GM12878 (cell line): ENCODE results near the gene SERP1. TPM values are rescaled to one million over a fixed set of nuclear protein-coding genes. Genes with fewer than 3 reads are reported as not detected.

ENCODE experiments used
- BRCA1 ChIP-seq: IDR thresholded peaks from 2 replicates; pipeline ENCODE4 v1.6.1; 2011; ENCODE audit warnings: low read depth, low read length, improper control_type of control experiment
- NBN ChIP-seq: fragments of 450-650 bp; IDR thresholded peaks from 2 replicates; pipeline ENCODE4 v1.6.1; 2016
- POLR2AphosphoS5 ChIP-seq: IDR thresholded peaks from 2 replicates; pipeline ENCODE4 v1.6.1; 2011; ENCODE audit warnings: mild to moderate bottlenecking, low read length, inconsistent platforms
- RB1 ChIP-seq: fragments of 450-650 bp; formaldehyde crosslinking; IDR thresholded peaks from 2 replicates; pipeline ENCODE4 v1.6.1; 2017; ENCODE audit warnings: mild to moderate bottlenecking, borderline replicate concordance
- TCF7 ChIP-seq: IDR thresholded peaks from 2 replicates; pipeline ENCODE4 v1.6.1; 2014; ENCODE audit warnings: antibody characterized with exemption, borderline replicate concordance
- ZNF207 ChIP-seq: fragments of 450-650 bp; IDR thresholded peaks from 2 replicates; pipeline ENCODE4 v1.6.1; 2014; ENCODE audit warnings: antibody characterized with exemption, mild to moderate bottlenecking, borderline replicate concordance
- polyA plus RNA-seq, 11 experiments: library from polyadenylated mRNA; depleted of rRNA in 4 of 11; unstranded in 6 of 11; stranded (reverse) in 5 of 11; fragments of >200 nt; fragmentation: Nextera tagmentation in 4 of 11; fragmentation: Illumina TruSeq in 1 of 11; extraction: Ambion mirVana in 4 of 11; extraction: Trizol in 1 of 11; gene quantifications; 1 replicate in 1 of 11; 2 replicates in 10 of 11; pipeline versions ENCODE4 v1.2.1 to v1.2.3, GENCODE V29; 2011 to 2016; ENCODE audit warnings: inconsistent platforms in 2 of 11, missing spikeins in 2 of 11, low read depth in 1 of 11
- total RNA-seq, 4 experiments: library from RNA; depleted of rRNA in 3 of 4; stranded (reverse); fragments of >200 nt in 3 of 4; fragmentation: Illumina TruSeq in 1 of 4; extraction: Trizol in 1 of 4; gene quantifications; 2 replicates each; pipeline versions ENCODE4 v1.2.1 to v1.2.3, GENCODE V29; 2013 to 2021
- TF ChIP-seq, protein P1 (sequence below): fragments of 450-650 bp; IDR thresholded peaks from 2 replicates; pipeline ENCODE4 v1.6.1; 2016; ENCODE audit warnings: mild to moderate bottlenecking, moderate library complexity, borderline replicate concordance
- TF ChIP-seq, protein P2 (sequence below): fragments of 450-650 bp; formaldehyde crosslinking; IDR thresholded peaks from 2 replicates; pipeline ENCODE4 v1.4.0; 2020; ENCODE audit warnings: mild to moderate bottlenecking, moderate library complexity
- TF ChIP-seq, protein P3 (sequence below): fragments of 450-650 bp; formaldehyde crosslinking; IDR thresholded peaks from 2 replicates; pipeline ENCODE4 v1.4.0; 2022; ENCODE audit warnings: mild to moderate bottlenecking, moderate library complexity
- TF ChIP-seq, protein P4 (sequence below): fragments of 450-650 bp; IDR thresholded peaks from 2 replicates; pipeline ENCODE4 v1.6.1; 2017; ENCODE audit warnings: borderline replicate concordance

SERP1 gene
- total and polyA plus RNA-seq, 10 of the 15 experiments (the other 5 are each of a cell fraction or from before 2014, with no cell fraction given): 31.1 to 242 (median 87.0) TPM

DNA sequence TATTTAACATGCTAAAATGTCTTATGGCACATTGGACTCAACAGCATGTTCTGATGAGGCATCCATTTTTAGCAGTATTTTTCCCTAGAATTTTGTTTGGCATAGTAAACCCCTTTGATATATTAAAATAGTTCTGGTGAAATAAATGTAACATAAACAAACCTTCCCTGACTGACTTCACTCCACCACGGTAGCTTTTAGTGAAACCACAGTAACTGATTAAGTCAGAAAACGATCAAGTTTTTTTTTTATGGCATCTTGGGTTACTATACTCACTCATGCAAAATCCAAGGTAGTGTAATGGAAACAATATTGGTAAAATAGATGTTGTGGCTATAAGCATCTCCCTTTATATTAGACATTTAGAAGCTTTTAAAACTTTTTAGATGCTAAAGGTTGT is 2.8 kb downstream of the SERP1 start (continued):
- TF ChIP-seq, protein P1, sequence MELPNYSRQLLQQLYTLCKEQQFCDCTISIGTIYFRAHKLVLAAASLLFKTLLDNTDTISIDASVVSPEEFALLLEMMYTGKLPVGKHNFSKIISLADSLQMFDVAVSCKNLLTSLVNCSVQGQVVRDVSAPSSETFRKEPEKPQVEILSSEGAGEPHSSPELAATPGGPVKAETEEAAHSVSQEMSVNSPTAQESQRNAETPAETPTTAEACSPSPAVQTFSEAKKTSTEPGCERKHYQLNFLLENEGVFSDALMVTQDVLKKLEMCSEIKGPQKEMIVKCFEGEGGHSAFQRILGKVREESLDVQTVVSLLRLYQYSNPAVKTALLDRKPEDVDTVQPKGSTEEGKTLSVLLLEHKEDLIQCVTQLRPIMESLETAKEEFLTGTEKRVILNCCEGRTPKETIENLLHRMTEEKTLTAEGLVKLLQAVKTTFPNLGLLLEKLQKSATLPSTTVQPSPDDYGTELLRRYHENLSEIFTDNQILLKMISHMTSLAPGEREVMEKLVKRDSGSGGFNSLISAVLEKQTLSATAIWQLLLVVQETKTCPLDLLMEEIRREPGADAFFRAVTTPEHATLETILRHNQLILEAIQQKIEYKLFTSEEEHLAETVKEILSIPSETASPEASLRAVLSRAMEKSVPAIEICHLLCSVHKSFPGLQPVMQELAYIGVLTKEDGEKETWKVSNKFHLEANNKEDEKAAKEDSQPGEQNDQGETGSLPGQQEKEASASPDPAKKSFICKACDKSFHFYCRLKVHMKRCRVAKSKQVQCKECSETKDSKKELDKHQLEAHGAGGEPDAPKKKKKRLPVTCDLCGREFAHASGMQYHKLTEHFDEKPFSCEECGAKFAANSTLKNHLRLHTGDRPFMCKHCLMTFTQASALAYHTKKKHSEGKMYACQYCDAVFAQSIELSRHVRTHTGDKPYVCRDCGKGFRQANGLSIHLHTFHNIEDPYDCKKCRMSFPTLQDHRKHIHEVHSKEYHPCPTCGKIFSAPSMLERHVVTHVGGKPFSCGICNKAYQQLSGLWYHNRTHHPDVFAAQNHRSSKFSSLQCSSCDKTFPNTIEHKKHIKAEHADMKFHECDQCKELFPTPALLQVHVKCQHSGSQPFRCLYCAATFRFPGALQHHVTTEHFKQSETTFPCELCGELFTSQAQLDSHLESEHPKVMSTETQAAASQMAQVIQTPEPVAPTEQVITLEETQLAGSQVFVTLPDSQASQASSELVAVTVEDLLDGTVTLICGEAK: no peak
- TF ChIP-seq BRCA1 (no peak), TCF7 (no peak), RB1 (no peak), ZNF207 (no peak), NBN (no peak), POLR2AphosphoS5 (no peak)
- TF ChIP-seq, protein P2, sequence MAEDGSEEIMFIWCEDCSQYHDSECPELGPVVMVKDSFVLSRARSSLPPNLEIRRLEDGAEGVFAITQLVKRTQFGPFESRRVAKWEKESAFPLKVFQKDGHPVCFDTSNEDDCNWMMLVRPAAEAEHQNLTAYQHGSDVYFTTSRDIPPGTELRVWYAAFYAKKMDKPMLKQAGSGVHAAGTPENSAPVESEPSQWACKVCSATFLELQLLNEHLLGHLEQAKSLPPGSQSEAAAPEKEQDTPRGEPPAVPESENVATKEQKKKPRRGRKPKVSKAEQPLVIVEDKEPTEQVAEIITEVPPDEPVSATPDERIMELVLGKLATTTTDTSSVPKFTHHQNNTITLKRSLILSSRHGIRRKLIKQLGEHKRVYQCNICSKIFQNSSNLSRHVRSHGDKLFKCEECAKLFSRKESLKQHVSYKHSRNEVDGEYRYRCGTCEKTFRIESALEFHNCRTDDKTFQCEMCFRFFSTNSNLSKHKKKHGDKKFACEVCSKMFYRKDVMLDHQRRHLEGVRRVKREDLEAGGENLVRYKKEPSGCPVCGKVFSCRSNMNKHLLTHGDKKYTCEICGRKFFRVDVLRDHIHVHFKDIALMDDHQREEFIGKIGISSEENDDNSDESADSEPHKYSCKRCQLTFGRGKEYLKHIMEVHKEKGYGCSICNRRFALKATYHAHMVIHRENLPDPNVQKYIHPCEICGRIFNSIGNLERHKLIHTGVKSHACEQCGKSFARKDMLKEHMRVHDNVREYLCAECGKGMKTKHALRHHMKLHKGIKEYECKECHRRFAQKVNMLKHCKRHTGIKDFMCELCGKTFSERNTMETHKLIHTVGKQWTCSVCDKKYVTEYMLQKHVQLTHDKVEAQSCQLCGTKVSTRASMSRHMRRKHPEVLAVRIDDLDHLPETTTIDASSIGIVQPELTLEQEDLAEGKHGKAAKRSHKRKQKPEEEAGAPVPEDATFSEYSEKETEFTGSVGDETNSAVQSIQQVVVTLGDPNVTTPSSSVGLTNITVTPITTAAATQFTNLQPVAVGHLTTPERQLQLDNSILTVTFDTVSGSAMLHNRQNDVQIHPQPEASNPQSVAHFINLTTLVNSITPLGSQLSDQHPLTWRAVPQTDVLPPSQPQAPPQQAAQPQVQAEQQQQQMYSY (CRISPR knock-in tag): no peak
- TF ChIP-seq, protein P3, sequence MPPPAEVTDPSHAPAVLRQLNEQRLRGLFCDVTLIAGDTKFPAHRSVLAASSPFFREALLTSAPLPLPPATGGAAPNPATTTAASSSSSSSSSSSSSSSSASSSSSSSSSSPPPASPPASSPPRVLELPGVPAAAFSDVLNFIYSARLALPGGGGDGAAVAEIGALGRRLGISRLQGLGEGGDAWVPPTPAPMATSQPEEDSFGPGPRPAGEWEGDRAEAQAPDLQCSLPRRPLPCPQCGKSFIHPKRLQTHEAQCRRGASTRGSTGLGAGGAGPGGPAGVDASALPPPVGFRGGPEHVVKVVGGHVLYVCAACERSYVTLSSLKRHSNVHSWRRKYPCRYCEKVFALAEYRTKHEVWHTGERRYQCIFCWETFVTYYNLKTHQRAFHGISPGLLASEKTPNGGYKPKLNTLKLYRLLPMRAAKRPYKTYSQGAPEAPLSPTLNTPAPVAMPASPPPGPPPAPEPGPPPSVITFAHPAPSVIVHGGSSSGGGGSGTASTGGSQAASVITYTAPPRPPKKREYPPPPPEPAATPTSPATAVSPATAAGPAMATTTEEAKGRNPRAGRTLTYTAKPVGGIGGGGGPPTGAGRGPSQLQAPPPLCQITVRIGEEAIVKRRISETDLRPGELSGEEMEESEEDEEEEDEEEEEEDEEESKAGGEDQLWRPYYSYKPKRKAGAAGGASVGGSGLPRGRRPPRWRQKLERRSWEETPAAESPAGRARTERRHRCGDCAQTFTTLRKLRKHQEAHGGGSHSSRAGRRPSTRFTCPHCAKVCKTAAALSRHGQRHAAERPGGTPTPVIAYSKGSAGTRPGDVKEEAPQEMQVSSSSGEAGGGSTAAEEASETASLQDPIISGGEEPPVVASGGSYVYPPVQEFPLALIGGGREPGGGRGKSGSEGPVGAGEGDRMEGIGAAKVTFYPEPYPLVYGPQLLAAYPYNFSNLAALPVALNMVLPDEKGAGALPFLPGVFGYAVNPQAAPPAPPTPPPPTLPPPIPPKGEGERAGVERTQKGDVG: no peak
- TF ChIP-seq, protein P4, sequence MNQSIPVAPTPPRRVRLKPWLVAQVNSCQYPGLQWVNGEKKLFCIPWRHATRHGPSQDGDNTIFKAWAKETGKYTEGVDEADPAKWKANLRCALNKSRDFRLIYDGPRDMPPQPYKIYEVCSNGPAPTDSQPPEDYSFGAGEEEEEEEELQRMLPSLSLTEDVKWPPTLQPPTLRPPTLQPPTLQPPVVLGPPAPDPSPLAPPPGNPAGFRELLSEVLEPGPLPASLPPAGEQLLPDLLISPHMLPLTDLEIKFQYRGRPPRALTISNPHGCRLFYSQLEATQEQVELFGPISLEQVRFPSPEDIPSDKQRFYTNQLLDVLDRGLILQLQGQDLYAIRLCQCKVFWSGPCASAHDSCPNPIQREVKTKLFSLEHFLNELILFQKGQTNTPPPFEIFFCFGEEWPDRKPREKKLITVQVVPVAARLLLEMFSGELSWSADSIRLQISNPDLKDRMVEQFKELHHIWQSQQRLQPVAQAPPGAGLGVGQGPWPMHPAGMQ: no peak
